NOMO-1 treated with DMSO at 0.1 percent for 48 hours (cell line): ENCODE results near the gene SLC45A1.

Source experiments
- DNase-seq: peaks from one replicate; lab custom pipeline; 2025; ENCODE audit not compliant: unreplicated experiment; lab: John Stamatoyannopoulos, UW

SLC45A1 gene

GRCh38 chr1:8384088-8384487 lies 66.2 kb downstream of the SLC45A1 start:
- no peak for DNase-seq

- no peak for DNase-seq
These were observed 66.7 kb downstream of the SLC45A1 start for GRCh38 chr1:8384577-8384976.

- DNase-seq: no peak
These were observed 68.3 kb downstream of the SLC45A1 start for GRCh38 chr1:8386247-8386646.

- DNase-seq: no peak
These were observed 71.0 kb downstream of the SLC45A1 start for GRCh38 chr1:8388732-8389562.

GRCh38 chr1:8389958-8390535 lies 72.1 kb downstream of the SLC45A1 start:
- DNase-seq: no peak

- no peak for DNase-seq
These were observed 72.8 kb downstream of the SLC45A1 start for GRCh38 chr1:8390707-8391106.

- no peak for DNase-seq
These were observed 74.6 kb downstream of the SLC45A1 start for GRCh38 chr1:8392522-8392921.
